ENCODE measurements around the gene PRR29.

- no peak for TF ChIP-seq CTCF (IDR thresholded peaks at IDR 0.05)
- no peak for TF ChIP-seq POLR2A (IDR thresholded peaks at IDR 0.05)
Observed at GRCh38 chr17:64006361-64007088, 8.4 kb downstream of the PRR29 start.
